H1 (cell line): ENCODE data around the gene MMD. TPM values are rescaled to one million over a fixed set of nuclear protein-coding genes. Genes with fewer than 3 reads are reported as not detected.

ENCODE experiments used
- RBBP5 ChIP-seq: IDR thresholded peaks from 2 replicates; pipeline ENCODE4 v1.7.1; 2012; ENCODE audit warnings: low read depth, mild to moderate bottlenecking, inconsistent platforms, low read length, moderate library complexity, borderline replicate concordance
- ZNF274 ChIP-seq: IDR thresholded peaks from 2 replicates; pipeline ENCODE4 v1.7.0; 2012; ENCODE audit warnings: low read length, borderline replicate concordance; ENCODE audit errors: extremely low read depth
- polyA plus RNA-seq, 7 experiments: library from polyadenylated mRNA; depleted of rRNA in 3 of 7; stranded (reverse) in 5 of 7; unstranded in 2 of 7; fragments of >200 nt in 5 of 7; fragments of 200-250 nt in 2 of 7; gene quantifications; 1 replicate in 5 of 7; 2 replicates in 1 of 7; 4 replicates in 1 of 7; pipeline versions ENCODE4 v1.2.1 to v1.2.3, GENCODE V29; 2011 to 2013; ENCODE audit warnings: missing spikeins in 2 of 7, mixed read lengths in 2 of 7
- total RNA-seq: library from RNA; stranded (reverse); fragmentation: NEBNext Ultra II Directional; extraction: Animal tissue kit (Norgen Biotek cat#: 25700); gene quantifications from 2 replicates; pipeline ENCODE4 v1.2.1, GENCODE V29; 2021

Gene MMD
- total and polyA plus RNA-seq, 2 of the 8 experiments (the other 6 are each of a cell fraction or from before 2014, with no cell fraction given) = 28.2 to 37.8 TPM

DNA sequence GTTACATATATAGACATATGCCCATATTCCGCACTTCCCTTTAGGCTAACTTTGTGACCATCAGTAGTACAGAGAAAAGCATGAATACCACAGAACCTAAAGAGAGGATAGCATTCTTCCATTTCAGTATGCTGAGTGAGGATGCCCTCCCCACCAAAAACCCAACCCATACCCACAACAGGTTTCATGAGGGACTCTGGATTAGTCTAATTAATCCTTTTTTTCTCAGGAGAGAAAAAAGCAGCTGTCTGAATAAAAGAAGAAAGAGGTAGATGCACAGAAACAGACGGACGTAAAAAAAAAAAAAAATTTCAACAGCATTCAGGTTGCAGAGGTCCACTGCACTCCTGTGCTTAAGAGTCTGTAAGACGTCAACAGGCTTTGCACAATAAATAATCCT is 6.7 kb downstream of the MMD start (continued):
- TF ChIP-seq ZNF274 = no peak
- no peak for TF ChIP-seq RBBP5
- TF ChIP-seq, all 59 proteins: peak for 0
